T-helper 2 cell treated with Interferon-gamma antibody and Interleukin-4, amounts not matched to agents 100 ng/mL and 5 ng/mL, for 36 hours (primary cell): Measurements from ENCODE around the gene MBD3L2. TPM values are rescaled to one million over a fixed set of nuclear protein-coding genes. Genes with fewer than 3 reads are reported as not detected.

Source experiments
- total RNA-seq: library from RNA; stranded (reverse); gene quantifications from 2 replicates; pipeline ENCODE4 v1.2.3, GENCODE V29; 2022

Gene MBD3L2
- total RNA-seq, 1 donor from 2014 or later = not detected

Other genes starting within 250 kb of the MBD3L2 start
- gene ADGRE1, start 161.7 kb upstream of the MBD3L2 start, total RNA-seq = 1.8 and 2.0 TPM in 2 replicates
- not detected in 2 replicates for gene MBD3L2B, start 27.9 kb upstream of the MBD3L2 start, total RNA-seq
- gene MBD3L5, start 18.7 kb upstream of the MBD3L2 start, total RNA-seq = not detected in 2 replicates
- gene MBD3L4, start 9.1 kb upstream of the MBD3L2 start, total RNA-seq = not detected in 2 replicates
- not detected in 2 replicates for gene MBD3L3, start 9.4 kb downstream of the MBD3L2 start, total RNA-seq
- gene ZNF557, start 20.4 kb downstream of the MBD3L2 start, total RNA-seq = 16.6 and 17.0 TPM in 2 replicates
- 1.1 and 1.3 TPM in 2 replicates for gene INSR, start 245.1 kb downstream of the MBD3L2 start, total RNA-seq